Activated T-cell treated with anti-CD3 and anti-CD28 coated beads for 48 hours (primary cell): ENCODE measurements around the gene UBXN2A.
"Not testable (repeated sequence)": the region's sequence is repeated elsewhere in the genome, so short reads cannot be mapped to it uniquely, and the experiment has no call there.

Experiments used
- DNase-seq: peaks from one replicate; pipeline ENCODE4 v3.0.0-alpha.2; 2020; ENCODE audit warnings: low read depth

UBXN2A gene

DNA sequence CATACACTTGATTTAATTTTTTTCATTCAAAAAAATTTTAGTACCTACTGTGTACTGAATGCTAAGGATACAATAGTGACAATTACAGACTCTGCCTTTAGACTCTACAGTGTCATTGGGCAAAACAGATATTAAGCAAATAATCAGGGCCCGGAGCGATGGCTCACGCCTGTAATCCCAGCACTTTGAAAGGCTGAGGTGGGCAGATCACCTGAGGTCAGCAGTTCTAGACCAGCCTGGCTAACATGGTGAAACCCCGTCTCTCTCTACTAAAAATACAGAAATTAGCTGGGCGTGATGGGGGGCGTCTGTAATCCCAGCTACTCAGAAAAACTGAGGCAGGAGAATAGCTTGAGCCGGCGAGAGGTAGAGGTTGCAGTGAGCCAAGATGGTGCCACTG lies 1.4 kb downstream of the UBXN2A start:
- no peak for DNase-seq

GRCh38 chr2:23943666-23944065 lies 3.4 kb downstream of the UBXN2A start:
- DNase-seq = no peak

DNA sequence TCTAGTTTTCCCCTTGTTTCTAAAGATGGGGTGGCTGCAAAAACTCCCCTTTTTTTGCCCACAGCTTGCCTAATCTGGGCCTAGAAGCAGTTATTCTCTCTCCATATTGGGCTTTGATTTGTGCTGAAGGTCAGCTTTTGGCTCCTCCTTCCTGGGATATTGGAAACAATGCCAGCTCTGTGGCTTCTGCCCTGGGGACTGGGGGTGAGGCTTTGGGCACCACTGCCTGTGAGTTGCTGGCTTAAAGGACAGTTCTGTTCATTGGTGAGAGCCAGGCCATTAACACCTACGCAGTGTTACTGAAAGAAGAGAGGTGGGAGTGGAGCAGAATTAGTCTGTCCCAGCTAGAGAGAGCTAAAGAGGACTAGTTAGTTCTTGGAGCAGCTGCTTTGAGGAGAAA lies 4.3 kb downstream of the UBXN2A start:
- DNase-seq = no peak

DNA sequence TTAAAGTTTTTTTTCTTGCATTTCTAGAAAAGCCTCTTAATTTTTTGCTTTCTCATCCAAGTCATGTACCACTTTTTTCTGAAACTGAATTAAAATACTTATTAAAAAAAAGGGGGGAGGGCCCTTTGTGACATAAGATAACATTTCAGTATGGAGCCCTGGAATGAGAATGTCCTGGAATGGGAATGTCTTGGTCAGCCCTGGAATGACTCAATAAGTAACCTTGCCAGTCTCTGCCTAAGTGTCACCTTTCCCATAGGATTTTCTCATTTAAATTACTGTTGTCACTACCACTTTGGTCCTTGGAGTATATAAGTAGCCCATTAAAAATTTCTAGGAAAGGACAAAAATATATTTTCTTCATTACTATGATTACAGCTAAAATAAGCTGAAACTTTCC lies 4.7 kb downstream of the UBXN2A start:
- no peak for DNase-seq

DNA sequence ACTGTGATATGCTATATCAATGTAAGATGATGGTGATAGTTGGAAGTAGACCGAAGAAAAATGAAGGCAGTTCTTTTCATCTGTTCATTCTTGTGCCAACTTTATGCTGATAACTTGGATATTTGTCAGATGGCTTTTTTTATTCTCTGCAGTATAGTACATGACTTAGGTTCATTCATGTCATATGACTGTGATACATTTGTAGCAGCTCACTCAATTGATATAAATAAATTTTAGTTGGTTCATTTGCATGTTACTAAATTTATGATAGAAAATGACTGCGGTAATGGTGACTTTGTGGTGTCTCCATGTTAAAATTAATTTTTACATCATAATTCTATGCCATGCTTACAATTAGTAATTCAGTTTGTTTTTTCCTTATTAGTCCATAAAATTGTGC lies 7.1 kb downstream of the UBXN2A start:
- no peak for DNase-seq

DNA sequence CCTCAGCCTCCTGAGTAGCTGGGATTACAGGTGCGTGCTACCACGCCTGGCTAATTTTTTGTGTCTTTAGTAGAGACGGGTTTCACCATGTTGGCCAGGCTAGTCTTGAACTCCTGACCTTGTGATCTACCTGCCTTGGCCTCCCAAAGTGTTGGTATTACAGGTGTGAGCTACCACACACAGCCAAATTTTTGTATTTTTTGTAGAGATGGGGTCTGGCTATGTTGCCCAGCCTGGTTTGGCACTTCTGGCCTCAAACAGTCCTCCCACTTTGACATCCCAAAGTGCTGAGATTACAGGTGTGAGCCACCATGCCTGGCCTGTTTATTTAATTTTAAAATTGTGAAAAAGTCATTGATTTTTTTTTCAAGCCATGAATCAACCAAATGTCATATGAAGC lies 12.3 kb downstream of the UBXN2A start:
- not testable (repeated sequence) for DNase-seq

DNA sequence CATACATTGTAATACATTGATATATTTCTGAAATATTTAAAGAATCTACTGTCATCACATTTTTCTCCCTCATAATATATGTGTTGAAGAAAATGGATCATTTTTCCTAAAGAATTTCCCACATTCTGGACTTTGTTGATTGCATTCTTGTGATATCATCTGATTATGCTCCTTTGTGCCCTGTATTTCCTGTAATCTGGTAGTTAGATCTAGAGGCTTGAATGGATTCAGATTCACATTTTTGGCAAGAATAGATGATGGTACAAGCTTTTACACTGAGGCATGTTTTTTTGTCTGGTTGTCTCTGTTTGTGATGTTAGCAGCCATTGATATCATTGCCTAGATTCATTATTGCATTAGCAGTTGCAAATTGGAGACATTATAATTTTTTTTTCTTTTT lies 13.4 kb downstream of the UBXN2A start:
- DNase-seq = no peak

- no peak for DNase-seq
These were observed 14.2 kb downstream of the UBXN2A start for GRCh38 chr2:23954325-23955014.

- no peak for DNase-seq
These were observed 27.6 kb downstream of the UBXN2A start for GRCh38 chr2:23967846-23968245.

DNA sequence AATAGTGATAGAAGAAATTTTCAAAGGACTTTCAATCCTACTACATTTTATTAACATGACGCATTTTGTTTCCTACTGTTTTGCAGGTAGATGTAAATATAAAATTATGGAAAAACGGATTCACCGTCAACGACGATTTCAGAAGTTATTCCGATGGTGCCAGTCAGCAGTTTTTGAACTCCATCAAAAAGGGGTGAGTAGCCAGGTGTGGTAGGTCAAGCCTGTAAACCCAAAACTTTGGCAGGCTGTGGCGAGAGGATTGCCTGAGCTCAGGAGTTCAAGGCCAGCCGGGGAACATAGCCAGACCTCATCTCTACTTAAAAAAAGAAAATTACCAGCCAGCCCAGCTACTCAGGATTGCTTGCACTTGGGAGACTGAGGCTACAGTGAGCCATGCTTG lies 36.6 kb downstream of the UBXN2A start:
- DNase-seq = no peak

DNA sequence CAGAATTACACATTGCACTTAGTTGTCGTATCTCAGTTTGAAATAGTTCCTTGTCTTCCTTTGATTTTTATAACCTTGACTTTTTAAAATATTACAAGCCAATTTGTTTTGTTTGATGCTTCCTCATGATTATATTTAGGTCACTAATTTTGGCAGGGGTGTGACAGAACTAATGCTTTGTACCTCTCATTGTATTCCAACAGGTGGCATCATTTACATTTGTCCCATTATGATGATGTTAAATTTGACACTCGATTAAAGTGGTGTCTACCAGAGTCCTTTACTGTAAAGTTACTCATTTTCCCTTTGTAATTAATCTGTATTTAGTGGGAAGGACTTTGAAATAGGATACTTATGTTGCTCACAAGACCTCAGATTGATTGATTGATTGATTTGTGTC lies 48.1 kb downstream of the UBXN2A start:
- DNase-seq = no peak

DNA sequence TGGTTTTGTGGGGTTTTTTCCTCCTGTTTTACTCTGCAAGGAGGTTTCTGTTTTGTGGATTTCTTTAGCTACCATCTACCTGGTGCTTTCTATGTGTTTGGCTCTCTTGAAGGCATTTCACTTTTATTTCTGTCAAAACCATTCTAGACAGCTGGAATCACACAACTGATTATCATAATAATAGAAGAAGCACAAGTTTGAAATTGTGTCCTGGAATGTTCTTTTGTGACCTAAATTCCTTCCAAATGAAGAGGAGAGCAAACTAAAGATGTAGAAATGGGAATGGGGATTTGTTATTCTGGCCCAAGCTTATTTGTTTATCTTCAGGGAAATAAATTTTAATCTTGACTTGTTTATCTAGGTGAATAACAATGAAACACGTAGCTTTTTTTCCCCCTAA lies 52.7 kb downstream of the UBXN2A start:
- DNase-seq = no peak

DNA sequence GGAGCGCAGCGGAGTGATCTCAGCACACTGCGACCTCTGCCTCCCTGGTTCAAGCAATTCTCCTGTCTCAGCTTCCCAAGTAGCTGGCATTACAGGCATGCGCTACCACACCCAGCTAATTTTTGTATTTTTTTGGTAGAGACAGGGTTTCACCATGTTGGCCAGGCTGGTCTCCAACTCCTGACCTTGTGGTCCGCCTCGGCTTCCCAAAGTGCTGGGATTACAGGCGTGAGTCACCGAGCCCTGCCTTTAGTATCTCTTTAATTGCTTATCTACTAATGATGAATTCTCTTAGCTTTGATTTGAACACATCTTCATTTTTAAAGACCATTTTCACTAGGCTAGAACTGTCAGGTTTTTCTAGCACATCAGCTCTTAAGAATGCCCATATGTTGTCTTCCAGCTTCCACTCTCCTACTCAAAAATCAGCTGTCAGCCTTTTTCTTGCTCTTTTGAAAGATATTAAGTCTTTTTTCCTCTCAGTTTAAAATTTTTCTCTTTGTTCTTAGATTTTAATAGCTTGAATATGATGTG lies 53.5 kb downstream of the UBXN2A start:
- no peak for DNase-seq

- DNase-seq = no peak
These were observed 54.3 kb downstream of the UBXN2A start for GRCh38 chr2:23994567-23994966.

DNA sequence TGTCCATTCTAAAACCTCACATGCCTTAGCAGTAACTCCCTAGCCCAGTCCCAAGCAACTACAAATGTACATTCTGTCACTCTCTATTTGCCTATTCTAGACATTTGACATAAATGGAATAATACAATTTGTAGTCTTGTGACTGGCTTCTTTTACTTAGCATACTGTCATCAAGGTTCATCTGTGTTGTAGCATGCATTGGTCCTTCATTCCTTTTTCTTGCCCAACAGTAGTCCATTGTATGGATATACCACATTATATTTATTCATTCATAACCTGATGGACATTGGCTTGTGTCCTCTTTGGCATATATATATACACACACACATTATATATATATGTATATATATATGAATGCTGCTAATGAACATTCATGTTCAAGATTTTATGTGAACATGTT lies 67.4 kb downstream of the UBXN2A start:
- no peak for DNase-seq

GRCh38 chr2:24008672-24009366 lies 68.6 kb downstream of the UBXN2A start:
- DNase-seq = no peak

DNA sequence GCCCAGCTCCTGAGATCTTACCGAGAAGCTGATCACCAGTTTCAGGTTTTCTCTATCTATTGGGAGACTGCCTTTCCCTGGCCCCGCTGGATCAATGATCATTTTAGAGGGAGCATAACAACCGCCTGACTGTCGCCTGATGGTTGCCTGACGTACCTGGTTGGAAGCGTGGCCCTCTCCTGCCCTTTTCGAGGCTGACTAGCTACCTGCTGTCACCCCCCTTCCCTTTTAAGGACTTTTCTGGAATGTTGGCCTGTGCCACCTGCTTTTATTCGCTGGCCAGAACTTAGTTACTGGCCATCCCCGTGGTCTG lies 69.1 kb downstream of the UBXN2A start:
- DNase-seq = no peak

DNA sequence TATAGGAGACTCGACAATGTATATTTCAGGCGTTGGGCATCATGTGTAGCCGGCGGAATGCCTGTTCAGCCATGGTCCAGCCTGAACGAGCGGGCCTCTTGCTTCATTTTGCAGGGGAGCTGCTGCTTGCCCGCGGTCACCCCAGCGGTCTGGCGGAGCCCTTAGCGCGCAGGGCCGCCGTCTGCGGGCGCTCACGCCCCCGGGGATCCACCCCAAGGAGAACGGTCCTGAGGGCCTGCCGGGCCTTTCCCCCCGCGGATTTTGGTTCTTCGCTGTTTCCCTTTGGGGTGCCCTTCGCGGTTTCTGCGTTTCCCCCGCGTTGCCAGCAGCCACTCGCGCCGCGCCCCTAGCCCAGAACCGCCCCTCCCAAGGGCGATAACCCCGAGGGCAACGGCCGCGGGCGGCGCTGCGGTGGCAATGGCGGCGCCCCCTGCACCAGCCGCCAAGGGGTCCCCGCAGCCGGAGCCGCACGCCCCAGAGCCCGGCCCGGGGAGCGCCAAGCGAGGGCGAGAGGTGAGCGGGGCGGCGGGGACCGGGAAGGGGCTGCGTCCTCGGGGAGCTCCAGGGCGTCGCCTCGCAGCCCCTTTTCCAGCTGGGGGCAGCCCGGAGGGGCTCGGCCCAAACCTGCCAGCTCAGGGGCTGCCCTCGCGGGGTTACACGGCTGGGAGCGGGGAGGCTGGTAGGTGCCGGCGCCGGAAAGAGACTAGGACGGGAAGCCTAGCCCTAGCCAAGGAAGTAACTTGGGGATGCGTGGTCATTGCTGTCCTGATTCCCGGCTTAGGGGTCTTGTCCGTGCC lies 69.6 kb downstream of the UBXN2A start, which contains the start of gene MFSD2B:
MFSD2B (plus strand) TSS at position 406 of the 797 bp plus-strand sequence; CDS start at position 418, 12 bp downstream.
- no peak for DNase-seq

GRCh38 chr2:24010477-24011249 lies 70.4 kb downstream of the UBXN2A start:
- no peak for DNase-seq

DNA sequence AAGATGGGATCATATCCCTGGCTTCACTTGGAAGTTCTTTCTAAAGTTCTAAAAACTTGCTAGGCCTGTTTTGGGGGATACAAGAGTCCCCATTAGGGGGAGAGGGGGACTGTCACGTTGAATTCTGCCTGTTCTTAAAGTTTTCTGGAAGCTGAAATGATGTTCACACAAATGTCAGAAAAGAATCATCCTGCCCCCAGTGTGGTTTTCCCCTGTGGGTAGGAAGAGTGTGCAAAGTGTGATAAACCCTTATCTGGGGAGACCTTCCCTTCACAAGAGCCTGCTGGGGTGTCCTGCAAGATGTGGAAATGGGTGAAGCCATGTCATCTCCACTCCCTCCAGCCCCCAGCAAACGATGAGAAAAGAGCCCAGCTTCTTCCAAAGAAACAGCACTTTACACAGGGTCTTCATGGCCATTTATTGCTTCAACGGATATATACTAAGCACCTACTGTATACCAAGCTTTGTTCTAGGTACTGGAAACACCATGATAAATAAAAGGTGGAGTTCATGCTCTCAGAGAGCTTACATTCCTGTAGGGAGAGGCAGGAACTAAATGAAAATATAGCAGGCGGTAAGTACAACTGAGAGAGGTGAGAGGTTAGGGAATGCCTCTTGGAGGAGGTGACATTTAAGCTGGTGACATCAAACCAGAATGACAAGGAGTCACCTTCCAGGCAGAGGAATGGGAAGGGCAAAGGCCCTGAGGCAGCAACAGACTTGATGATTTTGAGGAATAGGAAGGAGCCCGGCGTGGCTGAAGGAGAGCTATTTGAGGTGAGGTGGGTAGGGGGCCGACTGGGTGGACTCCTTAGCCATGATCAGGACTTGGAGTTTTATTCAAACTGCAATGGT lies 71.2 kb downstream of the UBXN2A start:
- DNase-seq = no peak

DNA sequence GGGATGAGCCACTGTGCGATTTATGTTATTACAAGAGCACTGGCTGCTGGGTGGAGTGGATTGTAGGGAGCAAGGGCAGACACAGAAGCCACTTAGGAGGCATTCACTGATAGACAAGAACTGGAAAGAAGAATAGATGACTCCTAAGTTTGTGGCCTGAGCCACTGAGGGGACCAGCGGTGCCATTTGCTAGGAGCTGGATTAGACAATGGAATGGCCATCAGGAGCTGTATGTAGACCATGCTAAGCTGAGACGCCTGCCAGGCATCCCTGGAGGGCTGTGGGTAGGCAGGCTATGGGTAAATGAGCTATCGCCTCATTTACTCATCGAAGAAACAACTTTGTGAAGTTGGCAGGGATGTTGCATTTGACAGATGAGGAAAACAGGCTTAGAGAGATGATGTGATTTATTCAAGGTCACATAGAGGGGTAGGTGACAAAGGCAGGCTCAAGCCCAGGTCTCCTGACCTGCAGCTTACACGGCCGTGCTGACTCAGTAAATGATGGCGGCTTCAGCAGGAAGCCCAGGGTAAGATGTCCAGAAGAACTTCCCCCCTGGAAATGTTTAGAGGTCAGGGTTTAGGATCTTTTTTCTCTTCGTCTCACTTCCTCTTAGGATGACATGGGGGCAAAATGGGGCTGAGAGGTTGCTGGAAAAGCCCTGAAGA lies 72.4 kb downstream of the UBXN2A start:
- DNase-seq = no peak
